Ovary (tissue), 9 donors: ENCODE measurements around the gene CD63. TPM values are rescaled to one million over a fixed set of nuclear protein-coding genes. Genes with fewer than 3 reads are reported as not detected.

ENCODE experiments used
- DNase-seq, 5 donors: peaks; one replicate each; pipeline ENCODE4 v3.0.0-alpha.2; 2019 to 2020
- H3K27ac ChIP-seq, 2 donors: fragments of 200-600 bp; one replicate each; pipeline versions ENCODE4 v1.5.1 to v1.8.0; 2019 to 2022
- H3K27me3 ChIP-seq: fragments of 200-600 bp; one replicate; pipeline ENCODE4 v1.8.0; 2022
- H3K36me3 ChIP-seq: fragments of 200-600 bp; sonication (generic); one replicate; pipeline ENCODE4 v1.5.1; 2019
- H3K4me1 ChIP-seq: one replicate; pipeline ENCODE4 v1.8.1; 2013; ENCODE audit warnings: mild to moderate bottlenecking, moderate library complexity; ENCODE audit not compliant: insufficient read depth
- H3K4me3 ChIP-seq: fragments of 200-600 bp; sonication (generic); one replicate; pipeline ENCODE4 v1.5.1; 2017
- H3K9me3 ChIP-seq, 2 donors: fragments of 200-600 bp in 1 of 2; sonication (generic) in 1 of 2; one replicate each; pipeline versions ENCODE4 v1.5.1 to v1.8.1; 2013 to 2019; ENCODE audit warnings: mild to moderate bottlenecking in 1 of 2, moderate library complexity in 1 of 2
- CTCF ChIP-seq, 3 donors: fragments of 450-650 bp in 2 of 3; fragments of 200-600 bp in 1 of 3; IDR thresholded peaks; one replicate each; pipeline versions ENCODE4 v1.5.1 to v1.8.0; 2016 to 2022; ENCODE audit warnings: antibody characterized with exemption in 3 of 3, mild to moderate bottlenecking in 1 of 3
- EP300 ChIP-seq: sonication (generic); formaldehyde crosslinking; IDR thresholded peaks from one replicate; pipeline ENCODE4 v1.6.1; 2017; ENCODE audit warnings: antibody characterized with exemption
- POLR2A ChIP-seq: fragments of 450-650 bp; IDR thresholded peaks from one replicate; pipeline ENCODE4 v1.6.1; 2017; ENCODE audit warnings: antibody characterized with exemption, mild to moderate bottlenecking, moderate library complexity
- WGBS, 3 donors: extraction: QIAGEN DNeasy Blood & Tissue Kit in 1 of 3; methylation state at CpG; one replicate each; pipeline versions ENCODE4 v1.1.5 to v1.1.7; 2013 to 2017; 5-methylcytosine and 5-hydroxymethylcytosine counted together
- intact Hi-C, 4 donors: fragments of 100-400 bp; cut with DNase I; formaldehyde crosslinking; loops; one replicate each; pipeline versions ENCODE4 v1.11.0 to v1.15.1; 2022 to 2023
- polyA plus RNA-seq, 2 donors: library from polyadenylated mRNA; stranded (reverse); fragments of 200-250 nt in 1 of 2; fragments of 350-450 nt in 1 of 2; fragmentation: Illumina TruSeq in 1 of 2; extraction: RNeasy Lipid Tissue Mini Kit (QIAGEN cat#74804) in 1 of 2; gene quantifications; one replicate each; pipeline ENCODE4 v1.2.3, GENCODE V29; 2013 to 2014
- total RNA-seq, 7 donors: library from RNA; depleted of rRNA in 2 of 7; stranded (reverse); fragments of >200 nt in 2 of 7; fragmentation: NEBNext Ultra II Directional in 3 of 7; extraction: Animal tissue kit (Norgen Biotek cat#: 25700) in 3 of 7; gene quantifications; one replicate each; pipeline versions ENCODE4 v1.1.0 to v1.2.4, GENCODE V29; 2016 to 2023
- donor health status: DM: no; HTN: no; CAD: no; lungs with moderate emphysema.
- donor health status: DM: no; HTN: no; CAD: no.
- donor health status: Bipolar disorder and iron deficiency.
- donor health status: DM: yes; HTN: yes; CAD: no.
- donor health status: DM: no; HTN: no; CAD: no.
- donor health status: DM: yes; HTN: yes; CAD: no.

The CD63 gene
- total and polyA plus RNA-seq, 9 donors, result 406 to 1,943 (median 762) TPM

DNA sequence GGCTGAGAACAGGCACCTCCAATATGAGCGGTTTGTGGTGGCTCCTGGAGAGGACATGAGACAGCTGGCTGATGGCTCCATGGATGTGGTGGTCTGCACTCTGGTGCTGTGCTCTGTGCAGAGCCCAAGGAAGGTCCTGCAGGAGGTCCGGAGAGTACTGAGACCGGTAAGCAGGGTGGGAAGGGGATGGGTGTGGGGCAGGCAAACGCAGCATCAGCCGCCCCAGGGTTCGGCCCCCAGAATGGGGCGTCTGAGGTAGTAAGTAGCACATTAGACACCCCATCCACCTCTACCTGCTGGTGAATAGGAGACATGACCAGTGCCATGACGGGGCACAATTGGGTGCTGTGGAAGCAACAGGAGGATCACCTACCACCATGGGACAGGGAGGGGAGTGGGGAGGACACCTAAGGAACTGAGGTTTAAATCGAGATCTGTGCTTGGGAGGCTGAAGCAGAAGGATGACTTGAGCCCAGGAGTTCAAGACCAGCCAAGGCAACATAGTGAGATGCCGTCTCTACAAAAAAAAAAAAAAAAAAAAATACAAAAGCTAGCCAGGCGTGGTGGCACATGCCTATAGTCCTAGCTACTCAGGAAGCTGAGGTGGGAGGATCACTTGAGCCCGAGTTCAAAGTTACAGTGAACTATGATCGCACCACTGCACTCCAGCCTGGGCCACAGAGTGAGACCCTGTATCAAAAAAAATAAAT, 46.6 kb downstream of the CD63 start:
- H3K4me3 ChIP-seq, result peak overlapping the region; percentile 6
- no peaks in the 10 kb centered on the region for H3K27me3 ChIP-seq
- no peaks in the 10 kb centered on the region for H3K4me1 ChIP-seq
- DNase-seq, result peak in 1 of 5 donors; percentile 18
- no peak overlapping the region for H3K27ac ChIP-seq
- WGBS, 3 donors, result 80 to 85% (median 82%) methylated on average over 13 of the region's 13 CpGs
- no peak for TF ChIP-seq CTCF (IDR thresholded peaks at IDR 0.05)
- TF ChIP-seq POLR2A, result no peak
- TF ChIP-seq EP300, result no peak
- intact Hi-C loops, result no loop called here
- H3K36me3 ChIP-seq, result no peaks in the 10 kb centered on the region
- no peaks in the 10 kb centered on the region for H3K9me3 ChIP-seq

DNA sequence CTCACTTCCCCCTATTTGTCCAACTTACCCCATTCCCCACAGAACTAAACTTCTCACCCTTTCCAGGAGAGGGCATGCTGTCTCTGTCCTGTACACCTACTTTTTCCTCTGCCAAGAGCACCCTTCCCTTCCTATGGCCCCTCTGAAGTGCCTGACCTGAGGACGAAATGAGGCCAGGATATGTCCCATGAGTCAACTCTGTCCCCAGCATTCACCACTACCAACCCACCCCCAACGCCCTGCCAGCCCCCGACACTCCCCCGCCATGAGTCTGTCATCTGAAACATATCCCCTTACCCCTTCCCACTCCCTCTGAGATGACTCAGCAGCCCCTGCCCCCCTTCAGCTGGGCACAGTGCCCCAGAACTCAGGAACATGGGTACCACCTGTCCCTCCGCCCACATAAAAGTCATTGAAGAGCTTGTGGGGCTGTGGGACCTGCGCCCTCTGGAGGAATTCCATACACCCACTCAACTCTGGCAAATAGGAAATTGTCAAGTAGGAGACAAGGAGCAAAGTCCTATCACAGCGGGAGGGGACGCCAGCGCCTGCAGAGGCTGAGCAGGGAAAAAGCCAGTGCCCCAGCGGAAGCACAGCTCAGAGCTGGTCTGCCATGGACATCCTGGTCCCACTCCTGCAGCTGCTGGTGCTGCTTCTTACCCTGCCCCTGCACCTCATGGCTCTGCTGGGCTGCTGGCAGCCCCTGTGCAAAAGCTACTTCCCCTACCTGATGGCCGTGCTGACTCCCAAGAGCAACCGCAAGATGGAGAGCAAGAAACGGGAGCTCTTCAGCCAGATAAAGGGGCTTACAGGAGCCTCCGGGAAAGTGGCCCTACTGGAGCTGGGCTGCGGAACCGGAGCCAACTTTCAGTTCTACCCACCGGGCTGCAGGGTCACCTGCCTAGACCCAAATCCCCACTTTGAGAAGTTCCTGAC, 47.4 kb downstream of the CD63 start:
- Histone ChIP-seq H3K36me3 (no peaks in the 10 kb centered on the region), H3K4me3 (peak overlapping the region; percentile 6), H3K4me1 (no peaks in the 10 kb centered on the region), H3K9me3 (no peaks in the 10 kb centered on the region), H3K27me3 (no peaks in the 10 kb centered on the region), H3K27ac (no peak overlapping the region)
- 12 to 19% (median 14%) methylated on average over 17 of the region's 17 CpGs for WGBS, 3 donors
- TF ChIP-seq EP300, result no peak
- TF ChIP-seq CTCF (IDR thresholded peaks at IDR 0.05), result no peak
- TF ChIP-seq POLR2A, result no peak
- peak in 1 of 5 donors; percentile 49 for DNase-seq
- intact Hi-C loops, result no loop called here

GRCh38 chr12:55679691-55680090, 49.1 kb downstream of the CD63 start:
- intact Hi-C loops, result no loop called here
- peak in 1 of 5 donors; percentile 13 for DNase-seq
- H3K4me3 ChIP-seq, result no peak overlapping the region
- H3K27me3 ChIP-seq, result no peaks in the 10 kb centered on the region
- H3K9me3 ChIP-seq, result no peaks in the 10 kb centered on the region
- no peaks in the 10 kb centered on the region for H3K4me1 ChIP-seq
- 88 to 92% (median 89%) methylated on average over 5 of the region's 5 CpGs for WGBS, 3 donors
- no peak overlapping the region for H3K27ac ChIP-seq
- no peak for TF ChIP-seq EP300
- TF ChIP-seq POLR2A, result no peak
- TF ChIP-seq CTCF (IDR thresholded peaks at IDR 0.05), result no peak
- H3K36me3 ChIP-seq, result no peaks in the 10 kb centered on the region

GRCh38 chr12:55676707-55677106, 52.1 kb downstream of the CD63 start:
- H3K4me1 ChIP-seq, result no peaks in the 10 kb centered on the region
- DNase-seq, result no peak
- 56 to 89% (median 81%) methylated on average over 6 of the region's 6 CpGs for WGBS, 3 donors
- TF ChIP-seq EP300, result no peak
- no peak for TF ChIP-seq POLR2A
- no peak for TF ChIP-seq CTCF (IDR thresholded peaks at IDR 0.05)
- H3K27me3 ChIP-seq, result no peaks in the 10 kb centered on the region
- no peak overlapping the region for H3K27ac ChIP-seq
- no peak overlapping the region for H3K4me3 ChIP-seq
- intact Hi-C loops, result no loop called here
- H3K9me3 ChIP-seq, result no peaks in the 10 kb centered on the region
- no peaks in the 10 kb centered on the region for H3K36me3 ChIP-seq
